ENCODE results near the gene POLR1B. TPM values are rescaled to one million over a fixed set of nuclear protein-coding genes. Genes with fewer than 3 reads are reported as not detected.

POLR1B gene
- total and polyA plus RNA-seq, 11 donors = 3.3 to 15.5 (median 9.0) TPM

DNA sequence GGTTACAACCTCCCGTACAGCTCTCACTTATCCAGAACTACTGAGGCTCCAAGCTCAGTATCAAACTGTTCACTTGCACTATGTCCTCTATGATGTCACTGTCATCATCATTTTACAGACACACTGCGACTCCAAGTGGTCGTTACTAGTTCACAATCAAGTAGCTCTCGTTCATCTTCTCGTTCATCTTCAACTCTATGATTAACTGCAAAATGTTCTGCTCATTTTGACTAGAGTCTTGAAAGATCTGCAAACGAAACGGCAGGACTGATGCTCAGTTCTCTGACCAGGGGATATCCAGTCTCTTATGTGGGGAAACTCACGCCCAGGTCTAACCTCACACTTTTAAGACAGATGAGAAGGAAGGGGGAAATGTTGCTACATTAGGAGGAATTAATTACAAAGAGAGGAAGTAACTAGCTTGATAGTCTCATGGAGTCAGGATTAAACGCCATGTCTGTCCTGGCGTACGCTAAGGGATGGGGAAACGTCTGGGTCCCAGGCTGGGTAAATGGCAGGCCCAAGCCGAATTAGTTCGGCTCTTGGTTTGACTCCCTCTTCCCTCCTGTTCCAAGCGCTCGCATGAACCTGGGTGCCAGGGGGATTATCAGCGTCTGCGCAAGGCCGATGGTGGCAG is 41.4 kb downstream of the POLR1B start:
- Histone ChIP-seq H3K4me3 (peak overlapping the region; percentile 59 to 82 (median 69)), H3K4me1 (peaks cover 4 to 35% (median 17%) of the 10 kb centered on the region in 12 donors), H3K27ac (peak overlapping the region; percentile 79 to 97 (median 92)), H3K27me3 (no peaks in the 10 kb centered on the region), H3K36me3 (peaks cover 0 to 27% (median 18%) of the 10 kb centered on the region in 9 donors), H3K9me3 (no peaks in the 10 kb centered on the region)
- DNase-seq (no peak), ATAC-seq (no peak)
- WGBS, 4 donors = 37 to 43% (median 42%) methylated on average over 19 of the region's 19 CpGs
- intact Hi-C loops (cut with DNase I) = loop anchor here in 7 of 10 donors (1.0 to 10.0 kb wide), 9 partner anchors 41 to 459 kb away; partner anchors contain the start of genes TTL (in 5 of the 7), POLR1B (in 3 of the 7), ZC3H6 (in 3 of the 7) and ZC3H8 (in 1 of the 7)
- TF ChIP-seq, protein P1, sequence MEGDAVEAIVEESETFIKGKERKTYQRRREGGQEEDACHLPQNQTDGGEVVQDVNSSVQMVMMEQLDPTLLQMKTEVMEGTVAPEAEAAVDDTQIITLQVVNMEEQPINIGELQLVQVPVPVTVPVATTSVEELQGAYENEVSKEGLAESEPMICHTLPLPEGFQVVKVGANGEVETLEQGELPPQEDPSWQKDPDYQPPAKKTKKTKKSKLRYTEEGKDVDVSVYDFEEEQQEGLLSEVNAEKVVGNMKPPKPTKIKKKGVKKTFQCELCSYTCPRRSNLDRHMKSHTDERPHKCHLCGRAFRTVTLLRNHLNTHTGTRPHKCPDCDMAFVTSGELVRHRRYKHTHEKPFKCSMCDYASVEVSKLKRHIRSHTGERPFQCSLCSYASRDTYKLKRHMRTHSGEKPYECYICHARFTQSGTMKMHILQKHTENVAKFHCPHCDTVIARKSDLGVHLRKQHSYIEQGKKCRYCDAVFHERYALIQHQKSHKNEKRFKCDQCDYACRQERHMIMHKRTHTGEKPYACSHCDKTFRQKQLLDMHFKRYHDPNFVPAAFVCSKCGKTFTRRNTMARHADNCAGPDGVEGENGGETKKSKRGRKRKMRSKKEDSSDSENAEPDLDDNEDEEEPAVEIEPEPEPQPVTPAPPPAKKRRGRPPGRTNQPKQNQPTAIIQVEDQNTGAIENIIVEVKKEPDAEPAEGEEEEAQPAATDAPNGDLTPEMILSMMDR (IDR thresholded peaks at IDR 0.05) = no peak
- TF ChIP-seq POLR2A (IDR thresholded peaks at IDR 0.05) = no peak

DNA sequence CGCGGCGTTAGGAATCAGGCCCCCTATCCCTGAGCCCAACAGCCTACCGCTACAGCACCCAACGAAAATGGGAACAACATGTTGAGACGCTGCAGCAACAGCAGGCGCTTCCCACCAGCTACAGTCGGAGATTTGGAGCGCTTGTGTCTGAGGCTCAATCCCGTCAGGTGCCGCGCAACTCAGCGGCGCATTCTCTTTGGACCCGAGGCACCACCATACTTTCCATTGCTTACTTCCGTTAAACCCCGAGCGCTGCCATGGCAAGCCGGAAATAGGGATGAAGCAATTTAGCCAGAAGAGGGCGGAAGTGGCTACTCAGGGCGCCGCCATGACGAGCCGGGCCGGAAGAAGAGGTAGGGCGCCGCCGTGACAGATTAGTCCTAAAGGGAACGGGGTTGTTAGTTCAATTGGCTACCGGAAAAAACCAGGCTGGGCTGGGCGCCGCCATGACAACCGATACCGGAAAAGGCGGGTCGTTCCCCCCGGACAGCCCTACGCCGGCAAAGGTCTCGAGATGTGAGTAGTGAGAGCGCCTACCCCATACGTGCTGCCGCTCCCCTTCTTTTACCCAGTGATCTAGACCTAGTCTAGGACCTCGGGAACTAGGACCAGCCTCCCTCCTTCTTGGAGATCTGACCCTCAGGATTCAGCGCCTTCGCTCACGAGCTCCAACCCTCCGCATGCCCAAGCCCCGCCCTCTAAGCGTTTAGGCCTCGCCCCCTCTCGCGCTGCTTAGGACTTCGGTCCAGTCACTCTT is 42.0 kb downstream of the POLR1B start, which contains the start of gene CHCHD5:
Gene CHCHD5 (plus strand): TSS at position 476 of the 757 bp plus-strand sequence. CDS start 39 bp downstream, at position 515.
- H3K4me1 ChIP-seq = peaks cover 4 to 37% (median 18%) of the 10 kb centered on the region in 12 donors
- peak within 1 kb of the TSS; percentile 79 to 97 (median 92) for H3K27ac ChIP-seq
- intact Hi-C loops (cut with DNase I) = loop anchor here in 7 of 10 donors (1.0 to 10.0 kb wide), 9 partner anchors 42 to 460 kb away; partner anchors contain the start of genes TTL (in 5 of the 7), POLR1B (in 3 of the 7), ZC3H6 (in 3 of the 7) and ZC3H8 (in 1 of the 7)
- 1 to 2% (median 1%) methylated on average over 50 to 54 of the region's 54 CpGs for WGBS, 4 donors
- H3K27me3 ChIP-seq = no peaks in the 10 kb centered on the region
- DNase-seq (peak; percentile 94 to 96 (median 95)), ATAC-seq (peak; percentile 91 to 96 (median 94))
- H3K9me3 ChIP-seq = no peaks in the 10 kb centered on the region
- TF ChIP-seq POLR2A (IDR thresholded peaks at IDR 0.05) = peak in 1 of 2 donors; percentile 53
- TF ChIP-seq, protein P1 (IDR thresholded peaks at IDR 0.05) = peak in 11 of 12 donors; percentile 12 to 66 (median 39)
- peaks cover 0 to 32% (median 21%) of the 10 kb centered on the region in 9 donors for H3K36me3 ChIP-seq
- peak within 1 kb of the TSS; percentile 59 to 82 (median 69) for H3K4me3 ChIP-seq

DNA sequence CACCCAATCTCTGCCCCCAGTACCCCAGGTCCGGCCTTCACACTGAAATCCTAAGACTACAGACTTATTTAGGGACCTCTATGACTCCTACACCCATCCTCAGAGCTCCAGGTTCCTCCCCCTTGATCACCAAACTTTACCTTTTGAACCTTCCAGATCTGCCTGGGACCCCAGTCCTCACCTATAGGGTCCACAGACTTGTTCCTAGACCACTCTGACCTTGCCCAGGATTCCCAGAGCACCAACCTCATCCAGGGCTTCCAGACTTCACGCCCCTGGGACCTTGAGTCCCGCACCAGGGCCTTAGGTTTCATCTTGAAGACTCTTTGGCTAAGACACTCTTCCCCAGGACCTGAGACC is 42.6 kb downstream of the POLR1B start:
- DNase-seq = no peak
- no peak for ATAC-seq
- Histone ChIP-seq H3K36me3 (peaks cover 0 to 32% (median 25%) of the 10 kb centered on the region in 9 donors), H3K4me3 (peak overlapping the region; percentile 59 to 82 (median 69)), H3K27me3 (no peaks in the 10 kb centered on the region), H3K9me3 (no peaks in the 10 kb centered on the region), H3K27ac (peak overlapping the region; percentile 79 to 97 (median 92)), H3K4me1 (peaks cover 4 to 37% (median 18%) of the 10 kb centered on the region in 12 donors)
- 64 to 66% (median 64%) methylated on average over 3 of the region's 3 CpGs for WGBS, 4 donors
- intact Hi-C loops (cut with DNase I) = loop anchor here in 7 of 10 donors (1.0 to 10.0 kb wide), 9 partner anchors 43 to 460 kb away; partner anchors contain the start of genes TTL (in 5 of the 7), POLR1B (in 3 of the 7), ZC3H6 (in 3 of the 7) and ZC3H8 (in 1 of the 7)
- TF ChIP-seq POLR2A (IDR thresholded peaks at IDR 0.05) = no peak
- TF ChIP-seq, protein P1 (IDR thresholded peaks at IDR 0.05) = no peak
